HepG2 (cell line): ENCODE measurements around the gene EIF3A. TPM values are rescaled to one million over a fixed set of nuclear protein-coding genes. Genes with fewer than 3 reads are reported as not detected.
A peak's percentile ranks its signal among the peaks of the same experiment; 100 is the strongest.

Experiments
- DZIP1 ChIP-seq: sonication (generic); formaldehyde crosslinking; IDR thresholded peaks from 2 replicates; pipeline ENCODE4 v1.5.0; 2020; ENCODE audit warnings: mild to moderate bottlenecking, missing genetic modification reagents
- HNF4A ChIP-seq: sonication (generic); formaldehyde crosslinking; IDR thresholded peaks from 2 replicates; pipeline ENCODE4 v1.4.0; 2020; ENCODE audit warnings: missing genetic modification reagents
- SKI ChIP-seq: fragments of 450-650 bp; IDR thresholded peaks from one replicate; pipeline ENCODE4 v1.6.1; 2018; ENCODE audit warnings: mild to moderate bottlenecking; ENCODE audit not compliant: partially characterized antibody
- SNRNP70 ChIP-seq: fragments of 200-400 bp; formaldehyde crosslinking; IDR thresholded peaks from 2 replicates; pipeline ENCODE4 v1.6.1; 2017; ENCODE audit warnings: mild to moderate bottlenecking, low read depth, low read length, moderate library complexity
- YY1 ChIP-seq: IDR thresholded peaks from 2 replicates; pipeline ENCODE4 v1.6.1; 2011; ENCODE audit warnings: low read length, low read depth, moderate library complexity, mild to moderate bottlenecking; ENCODE audit not compliant: insufficient read depth, insufficient replicate concordance
- ZEB1 ChIP-seq: IDR thresholded peaks from 2 replicates; pipeline ENCODE4 v1.6.1; 2012; ENCODE audit warnings: mild to moderate bottlenecking, low read depth, inconsistent platforms; ENCODE audit not compliant: insufficient replicate concordance
- ZNF644 ChIP-seq: IDR thresholded peaks from 2 replicates; pipeline ENCODE4 v1.6.1; 2016; ENCODE audit warnings: low read depth
- ZNF703 ChIP-seq: sonication (generic); formaldehyde crosslinking; IDR thresholded peaks from 2 replicates; pipeline ENCODE4 v1.5.1; 2020; ENCODE audit warnings: missing genetic modification reagents, mild to moderate bottlenecking, moderate library complexity, borderline replicate concordance
- ZNF775 ChIP-seq: sonication (generic); formaldehyde crosslinking; IDR thresholded peaks from 2 replicates; pipeline ENCODE4 v1.4.0; 2020; ENCODE audit warnings: missing genetic modification reagents, mild to moderate bottlenecking, moderate library complexity, borderline replicate concordance
- ZSCAN20 ChIP-seq: sonication (generic); formaldehyde crosslinking; IDR thresholded peaks from 2 replicates; pipeline ENCODE4 v1.4.0; 2020; ENCODE audit warnings: missing genetic modification reagents, mild to moderate bottlenecking, borderline replicate concordance
- polyA plus RNA-seq, 8 experiments: library from polyadenylated mRNA; depleted of rRNA in 3 of 8; stranded (reverse) in 7 of 8; unstranded in 1 of 8; fragments of >200 nt; fragmentation: Illumina TruSeq in 4 of 8; extraction: Trizol in 4 of 8; gene quantifications; 2 replicates each; pipeline versions ENCODE4 v1.2.1 to v1.2.3, GENCODE V29; 2011 to 2016; ENCODE audit warnings: low read depth in 4 of 8, missing spikeins in 1 of 8, mixed read lengths in 1 of 8; ENCODE audit not compliant: insufficient read depth in 1 of 8
- total RNA-seq, 5 experiments: library from RNA; depleted of rRNA; stranded (reverse); fragments of >200 nt; fragmentation: Illumina TruSeq; extraction: Trizol; gene quantifications; 2 replicates each; pipeline ENCODE4 v1.2.3, GENCODE V29; 2016; ENCODE audit warnings: low read depth in 1 of 5
- TF ChIP-seq, protein P1 (sequence below): sonication (generic); formaldehyde crosslinking; IDR thresholded peaks from 2 replicates; pipeline ENCODE4 v1.4.0; 2020; ENCODE audit warnings: mild to moderate bottlenecking, missing genetic modification reagents
- TF ChIP-seq, protein P2 (sequence below): sonication (generic); formaldehyde crosslinking; IDR thresholded peaks from 2 replicates; pipeline ENCODE4 v1.5.0; 2020; ENCODE audit warnings: mild to moderate bottlenecking, missing genetic modification reagents, borderline replicate concordance

The EIF3A gene
- total and polyA plus RNA-seq, 2 of the 13 experiments (the other 11 are each of a cell fraction or from before 2014, with no cell fraction given): 25.6 to 117 TPM

DNA sequence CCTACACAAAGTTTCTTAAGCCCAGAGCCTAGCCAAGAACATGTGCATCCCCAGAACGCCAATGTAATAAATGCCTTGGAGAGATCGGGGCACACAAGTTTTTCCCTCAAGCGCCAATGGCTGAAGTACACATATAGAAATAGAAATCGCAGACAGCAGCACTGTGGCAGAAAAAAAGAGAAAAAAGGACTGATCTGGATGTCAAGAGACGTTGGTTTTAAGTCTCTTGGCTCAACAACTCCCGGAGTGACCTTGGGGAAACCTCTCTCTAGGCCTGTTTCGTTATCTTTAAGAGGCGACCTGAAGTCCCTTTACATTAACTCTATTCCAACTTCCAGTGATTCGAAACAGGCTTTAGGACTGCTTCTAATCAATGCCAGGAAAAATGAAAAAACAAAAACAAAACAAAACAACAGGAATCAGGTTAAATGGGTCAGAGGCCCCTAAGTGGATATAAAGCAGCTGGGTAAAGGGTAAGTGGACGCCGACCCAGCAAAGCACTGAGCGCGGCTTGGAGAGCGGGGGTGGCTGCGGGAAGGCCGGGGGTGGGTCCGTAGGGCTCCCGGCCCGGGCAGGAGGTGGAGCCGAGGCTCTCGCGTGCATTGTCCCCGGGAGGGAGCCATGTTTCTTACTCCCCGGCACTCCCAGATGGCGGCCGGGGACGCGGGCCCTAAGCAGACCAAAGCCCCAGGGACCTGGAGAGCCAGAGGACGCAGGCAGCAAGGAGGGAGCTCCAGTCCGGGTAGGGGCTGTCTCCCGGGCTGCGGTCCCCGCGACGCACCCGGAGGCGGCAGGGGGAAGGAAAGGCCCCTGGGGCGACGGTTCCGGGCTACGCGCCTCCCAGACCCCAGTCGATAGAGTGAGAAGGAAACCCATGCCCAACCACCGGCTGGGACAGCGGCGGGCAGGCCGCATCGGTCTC lies 757 bp downstream of the EIF3A start (continued):
- TF ChIP-seq, protein P1, sequence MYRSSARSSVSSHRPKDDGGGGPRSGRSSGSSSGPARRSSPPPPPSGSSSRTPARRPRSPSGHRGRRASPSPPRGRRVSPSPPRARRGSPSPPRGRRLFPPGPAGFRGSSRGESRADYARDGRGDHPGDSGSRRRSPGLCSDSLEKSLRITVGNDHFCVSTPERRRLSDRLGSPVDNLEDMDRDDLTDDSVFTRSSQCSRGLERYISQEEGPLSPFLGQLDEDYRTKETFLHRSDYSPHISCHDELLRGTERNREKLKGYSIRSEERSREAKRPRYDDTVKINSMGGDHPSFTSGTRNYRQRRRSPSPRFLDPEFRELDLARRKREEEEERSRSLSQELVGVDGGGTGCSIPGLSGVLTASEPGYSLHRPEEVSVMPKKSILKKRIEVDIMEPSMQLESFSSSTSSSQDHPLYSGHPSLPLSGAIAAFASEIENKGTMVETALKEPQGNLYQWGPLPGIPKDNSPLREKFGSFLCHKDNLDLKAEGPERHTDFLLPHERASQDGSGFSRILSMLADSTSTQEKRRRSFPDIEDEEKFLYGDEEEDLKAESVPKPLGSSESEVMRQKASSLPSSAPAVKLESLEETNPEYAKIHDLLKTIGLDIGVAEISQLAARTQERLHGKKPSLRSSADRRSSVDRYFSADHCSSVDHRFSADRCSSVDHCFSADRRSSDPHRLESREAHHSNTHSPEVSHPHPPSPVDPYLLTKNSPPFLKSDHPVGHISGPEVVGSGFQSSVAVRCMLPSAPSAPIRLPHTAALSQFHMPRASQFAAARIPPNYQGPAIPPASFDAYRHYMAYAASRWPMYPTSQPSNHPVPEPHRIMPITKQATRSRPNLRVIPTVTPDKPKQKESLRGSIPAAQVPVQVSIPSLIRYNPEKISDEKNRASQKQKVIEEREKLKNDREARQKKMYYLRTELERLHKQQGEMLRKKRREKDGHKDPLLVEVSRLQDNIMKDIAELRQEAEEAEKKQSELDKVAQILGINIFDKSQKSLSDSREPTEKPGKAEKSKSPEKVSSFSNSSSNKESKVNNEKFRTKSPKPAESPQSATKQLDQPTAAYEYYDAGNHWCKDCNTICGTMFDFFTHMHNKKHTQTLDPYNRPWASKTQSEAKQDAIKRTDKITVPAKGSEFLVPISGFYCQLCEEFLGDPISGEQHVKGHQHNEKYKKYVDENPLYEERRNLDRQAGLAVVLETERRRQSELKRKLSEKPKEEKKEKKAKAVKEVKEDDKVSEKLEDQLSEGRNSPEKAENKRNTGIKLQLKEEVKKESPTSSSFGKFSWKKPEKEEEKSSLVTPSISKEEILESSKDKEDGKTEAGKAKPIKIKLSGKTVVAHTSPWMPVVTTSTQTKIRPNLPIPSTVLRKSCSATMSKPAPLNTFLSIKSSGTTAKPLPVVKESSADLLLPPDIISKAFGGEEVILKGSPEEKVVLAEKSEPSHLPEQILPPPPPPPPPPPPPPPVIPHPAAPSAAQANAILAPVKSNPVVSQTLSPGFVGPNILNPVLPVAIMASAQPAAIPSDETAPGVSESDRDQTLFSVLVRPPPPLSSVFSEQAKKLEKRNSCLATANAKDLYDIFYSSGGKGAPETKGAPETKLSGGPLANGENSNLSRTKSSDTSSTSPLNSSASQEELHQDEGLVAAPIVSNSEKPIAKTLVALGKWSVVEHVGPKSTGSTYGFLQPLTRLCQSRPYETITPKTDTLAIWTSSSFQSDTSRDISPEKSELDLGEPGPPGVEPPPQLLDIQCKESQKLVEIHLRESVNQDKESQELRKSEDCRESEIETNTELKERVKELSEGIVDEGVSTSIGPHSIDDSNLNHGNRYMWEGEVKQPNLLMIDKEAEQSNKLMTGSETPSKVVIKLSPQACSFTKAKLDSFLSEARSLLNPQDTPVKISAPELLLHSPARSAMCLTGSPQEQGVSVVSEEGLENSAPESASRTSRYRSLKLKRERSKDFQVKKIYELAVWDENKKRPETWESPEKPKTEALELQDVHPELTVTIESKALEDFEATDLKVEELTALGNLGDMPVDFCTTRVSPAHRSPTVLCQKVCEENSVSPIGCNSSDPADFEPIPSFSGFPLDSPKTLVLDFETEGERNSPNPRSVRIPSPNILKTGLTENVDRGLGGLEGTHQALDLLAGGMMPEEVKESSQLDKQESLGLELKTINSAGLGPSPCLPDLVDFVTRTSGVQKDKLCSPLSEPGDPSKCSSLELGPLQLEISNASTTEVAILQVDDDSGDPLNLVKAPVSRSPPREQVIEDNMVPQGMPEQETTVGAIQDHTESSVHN (CRISPR knock-in tag): no peak
- no peak for TF ChIP-seq ZEB1
- TF ChIP-seq DZIP1: 0 out of 2 replicates have a peak, but pooled peaks have one; percentile 11
- TF ChIP-seq HNF4A (CRISPR knock-in tag): no peak
- no peak for TF ChIP-seq ZNF775 (CRISPR knock-in tag)
- no peak for TF ChIP-seq SNRNP70
- no peak; the same call in 1 of the 2 replicates for TF ChIP-seq ZNF703
- TF ChIP-seq ZSCAN20 (CRISPR knock-in tag): no peak
- TF ChIP-seq ZNF644 (CRISPR knock-in tag): no peak
- no peak for TF ChIP-seq SKI
- TF ChIP-seq YY1: peak; percentile 89
- TF ChIP-seq, protein P2, sequence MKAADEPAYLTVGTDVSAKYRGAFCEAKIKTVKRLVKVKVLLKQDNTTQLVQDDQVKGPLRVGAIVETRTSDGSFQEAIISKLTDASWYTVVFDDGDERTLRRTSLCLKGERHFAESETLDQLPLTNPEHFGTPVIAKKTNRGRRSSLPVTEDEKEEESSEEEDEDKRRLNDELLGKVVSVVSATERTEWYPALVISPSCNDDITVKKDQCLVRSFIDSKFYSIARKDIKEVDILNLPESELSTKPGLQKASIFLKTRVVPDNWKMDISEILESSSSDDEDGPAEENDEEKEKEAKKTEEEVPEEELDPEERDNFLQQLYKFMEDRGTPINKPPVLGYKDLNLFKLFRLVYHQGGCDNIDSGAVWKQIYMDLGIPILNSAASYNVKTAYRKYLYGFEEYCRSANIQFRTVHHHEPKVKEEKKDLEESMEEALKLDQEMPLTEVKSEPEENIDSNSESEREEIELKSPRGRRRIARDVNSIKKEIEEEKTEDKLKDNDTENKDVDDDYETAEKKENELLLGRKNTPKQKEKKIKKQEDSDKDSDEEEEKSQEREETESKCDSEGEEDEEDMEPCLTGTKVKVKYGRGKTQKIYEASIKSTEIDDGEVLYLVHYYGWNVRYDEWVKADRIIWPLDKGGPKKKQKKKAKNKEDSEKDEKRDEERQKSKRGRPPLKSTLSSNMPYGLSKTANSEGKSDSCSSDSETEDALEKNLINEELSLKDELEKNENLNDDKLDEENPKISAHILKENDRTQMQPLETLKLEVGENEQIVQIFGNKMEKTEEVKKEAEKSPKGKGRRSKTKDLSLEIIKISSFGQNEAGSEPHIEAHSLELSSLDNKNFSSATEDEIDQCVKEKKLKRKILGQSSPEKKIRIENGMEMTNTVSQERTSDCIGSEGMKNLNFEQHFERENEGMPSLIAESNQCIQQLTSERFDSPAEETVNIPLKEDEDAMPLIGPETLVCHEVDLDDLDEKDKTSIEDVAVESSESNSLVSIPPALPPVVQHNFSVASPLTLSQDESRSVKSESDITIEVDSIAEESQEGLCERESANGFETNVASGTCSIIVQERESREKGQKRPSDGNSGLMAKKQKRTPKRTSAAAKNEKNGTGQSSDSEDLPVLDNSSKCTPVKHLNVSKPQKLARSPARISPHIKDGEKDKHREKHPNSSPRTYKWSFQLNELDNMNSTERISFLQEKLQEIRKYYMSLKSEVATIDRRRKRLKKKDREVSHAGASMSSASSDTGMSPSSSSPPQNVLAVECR: no peak
